ENCODE data around the gene ANKH.

- TF ChIP-seq MAX (IDR thresholded peaks at IDR 0.05): no peak
- no peak for TF ChIP-seq TAF1 (IDR thresholded peaks at IDR 0.05; ENCODE audit: low read depth)
- no peak for TF ChIP-seq EP300 (IDR thresholded peaks at IDR 0.05; ENCODE audit: borderline replicate concordance)
- no peak for TF ChIP-seq REST (IDR thresholded peaks at IDR 0.05; ENCODE audit: low read depth)
- TF ChIP-seq YY1 (IDR thresholded peaks at IDR 0.05; ENCODE audit: low read depth): no peak
- no peak for TF ChIP-seq USF1 (IDR thresholded peaks at IDR 0.05)
- no peak for TF ChIP-seq CEBPB (IDR thresholded peaks at IDR 0.05)
- TF ChIP-seq ZBTB7A (IDR thresholded peaks at IDR 0.05; ENCODE audit: low read depth): no peak
- TF ChIP-seq RAD21 (IDR thresholded peaks at IDR 0.05; ENCODE audit: low read depth): no peak
- no peak for TF ChIP-seq TCF12 (IDR thresholded peaks at IDR 0.05; ENCODE audit: low read depth)
- TF ChIP-seq TEAD4 (IDR thresholded peaks at IDR 0.05): no peak
- TF ChIP-seq EGR1 (IDR thresholded peaks at IDR 0.05): no peak
- TF ChIP-seq FOXM1 (IDR thresholded peaks at IDR 0.05; ENCODE audit: borderline replicate concordance, low read depth): no peak
Measured at GRCh38 chr5:14723701-14724132, 147.9 kb downstream of the ANKH start.

All from Ishikawa (cell line).